AG09319 (cell line): ENCODE results near the gene PRAC2.
A peak's percentile ranks its signal among the peaks of the same experiment; 100 is the strongest.

Source experiments
- DNase-seq: peaks from one replicate; pipeline ENCODE4 v3.0.0-alpha.2; 2010; ENCODE audit warnings: low read depth; ENCODE audit errors: extremely low read depth
- CTCF ChIP-seq: IDR thresholded peaks from 2 replicates; pipeline ENCODE4 v1.5.1; 2011; ENCODE audit warnings: low read depth, mild to moderate bottlenecking, inconsistent platforms, low read length, moderate library complexity

PRAC2 gene

GRCh38 chr17:48722915-48723422, at the start of gene PRAC2:
PRAC2 (plus strand) TSS chr17:48723185; CDS start chr17:48724411, 1,226 bp downstream.
- DNase-seq, result no peak
- no peak for TF ChIP-seq CTCF

GRCh38 chr17:48676963-48677558, 45.9 kb upstream of the PRAC2 start:
- DNase-seq, result no peak

GRCh38 chr17:48678141-48678971, 44.6 kb upstream of the PRAC2 start:
- TF ChIP-seq CTCF, result peak; percentile 84
- no peak for DNase-seq

More at GRCh38 chr17:48676963-48677558, 45.9 kb upstream of the PRAC2 start:
- TF ChIP-seq CTCF, result no peak

GRCh38 chr17:48679385-48680096, 43.4 kb upstream of the PRAC2 start:
- no peak for DNase-seq
- no peak for TF ChIP-seq CTCF

GRCh38 chr17:48681609-48682008, 41.4 kb upstream of the PRAC2 start:
- no peak for TF ChIP-seq CTCF
- no peak for DNase-seq

GRCh38 chr17:48690655-48691054, 32.3 kb upstream of the PRAC2 start:
- no peak for TF ChIP-seq CTCF
- no peak for DNase-seq

- no peak for DNase-seq
- no peak for TF ChIP-seq CTCF
These were observed 30.9 kb upstream of the PRAC2 start for GRCh38 chr17:48692049-48692448.
